ENCODE measurements around the gene HDDC3. TPM values are rescaled to one million over a fixed set of nuclear protein-coding genes. Genes with fewer than 3 reads are reported as not detected.
A peak's percentile ranks its signal among the peaks of the same experiment; 100 is the strongest.

HDDC3 gene
- total and polyA plus RNA-seq, 9 of the 15 experiments (the other 6 are each of a cell fraction or from before 2014, with no cell fraction given), result 14.9 to 55.8 (median 36.9) TPM

- TF ChIP-seq SREBF2 (CRISPR knock-in tag; IDR thresholded peaks at IDR 0.05) (no peak), SNIP1 (IDR thresholded peaks at IDR 0.05; ENCODE audit: low read depth) (no peak), MEF2A (IDR thresholded peaks at IDR 0.05; ENCODE audit: control insufficient read depth, low read depth, low read length) (no peak), PRMT5 (CRISPR knock-in tag; IDR thresholded peaks at IDR 0.05) (no peak), POLR2B (IDR thresholded peaks at IDR 0.05; ENCODE audit: low read depth, partially characterized antibody) (no peak), CAMTA2 (CRISPR knock-in tag; conservative IDR thresholded peaks at IDR 0.05) (no peak), ZNF311 (CRISPR knock-in tag; IDR thresholded peaks at IDR 0.05) (no peak), MLLT1 (IDR thresholded peaks at IDR 0.05) (no peak), HNRNPK (IDR thresholded peaks at IDR 0.05; ENCODE audit: low read depth, low read length, poor library complexity, severe bottlenecking) (no peak), RUNX1 (IDR thresholded peaks at IDR 0.05; ENCODE audit: low read depth) (no peak), NR2C1 (IDR thresholded peaks at IDR 0.05) (no peak), NR2C1 (tag; IDR thresholded peaks at IDR 0.05) (peak; percentile 29; the same call in 1 of the 2 replicates), ZNF23 (CRISPR knock-in tag; IDR thresholded peaks at IDR 0.05) (no peak), ATF1 (CRISPR knock-in tag; IDR thresholded peaks at IDR 0.05) (no peak), ATF1 (tag; IDR thresholded peaks at IDR 0.05) (0 out of 2 replicates have a peak, but pooled peaks have one; percentile 38), TAF7 (tag; IDR thresholded peaks at IDR 0.05) (no peak), BRF1 (IDR thresholded peaks at IDR 0.05; ENCODE audit: borderline replicate concordance, extremely low read depth, insufficient read length) (no peak), HDAC3 (IDR thresholded peaks at IDR 0.05; ENCODE audit: borderline replicate concordance, partially characterized antibody) (no peak), ZBTB17 (CRISPR knock-in tag; IDR thresholded peaks at IDR 0.05) (0 out of 2 replicates have a peak, but pooled peaks have one; percentile 1), DPF2 (IDR thresholded peaks at IDR 0.05) (peak; percentile 7; the same call in 1 of the 2 replicates)
- TF ChIP-seq, protein P1, sequence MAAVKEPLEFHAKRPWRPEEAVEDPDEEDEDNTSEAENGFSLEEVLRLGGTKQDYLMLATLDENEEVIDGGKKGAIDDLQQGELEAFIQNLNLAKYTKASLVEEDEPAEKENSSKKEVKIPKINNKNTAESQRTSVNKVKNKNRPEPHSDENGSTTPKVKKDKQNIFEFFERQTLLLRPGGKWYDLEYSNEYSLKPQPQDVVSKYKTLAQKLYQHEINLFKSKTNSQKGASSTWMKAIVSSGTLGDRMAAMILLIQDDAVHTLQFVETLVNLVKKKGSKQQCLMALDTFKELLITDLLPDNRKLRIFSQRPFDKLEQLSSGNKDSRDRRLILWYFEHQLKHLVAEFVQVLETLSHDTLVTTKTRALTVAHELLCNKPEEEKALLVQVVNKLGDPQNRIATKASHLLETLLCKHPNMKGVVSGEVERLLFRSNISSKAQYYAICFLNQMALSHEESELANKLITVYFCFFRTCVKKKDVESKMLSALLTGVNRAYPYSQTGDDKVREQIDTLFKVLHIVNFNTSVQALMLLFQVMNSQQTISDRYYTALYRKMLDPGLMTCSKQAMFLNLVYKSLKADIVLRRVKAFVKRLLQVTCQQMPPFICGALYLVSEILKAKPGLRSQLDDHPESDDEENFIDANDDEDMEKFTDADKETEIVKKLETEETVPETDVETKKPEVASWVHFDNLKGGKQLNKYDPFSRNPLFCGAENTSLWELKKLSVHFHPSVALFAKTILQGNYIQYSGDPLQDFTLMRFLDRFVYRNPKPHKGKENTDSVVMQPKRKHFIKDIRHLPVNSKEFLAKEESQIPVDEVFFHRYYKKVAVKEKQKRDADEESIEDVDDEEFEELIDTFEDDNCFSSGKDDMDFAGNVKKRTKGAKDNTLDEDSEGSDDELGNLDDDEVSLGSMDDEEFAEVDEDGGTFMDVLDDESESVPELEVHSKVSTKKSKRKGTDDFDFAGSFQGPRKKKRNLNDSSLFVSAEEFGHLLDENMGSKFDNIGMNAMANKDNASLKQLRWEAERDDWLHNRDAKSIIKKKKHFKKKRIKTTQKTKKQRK (IDR thresholded peaks at IDR 0.05; ENCODE audit: borderline replicate concordance, low read depth, low read length), result no peak
- TF ChIP-seq, protein P2, sequence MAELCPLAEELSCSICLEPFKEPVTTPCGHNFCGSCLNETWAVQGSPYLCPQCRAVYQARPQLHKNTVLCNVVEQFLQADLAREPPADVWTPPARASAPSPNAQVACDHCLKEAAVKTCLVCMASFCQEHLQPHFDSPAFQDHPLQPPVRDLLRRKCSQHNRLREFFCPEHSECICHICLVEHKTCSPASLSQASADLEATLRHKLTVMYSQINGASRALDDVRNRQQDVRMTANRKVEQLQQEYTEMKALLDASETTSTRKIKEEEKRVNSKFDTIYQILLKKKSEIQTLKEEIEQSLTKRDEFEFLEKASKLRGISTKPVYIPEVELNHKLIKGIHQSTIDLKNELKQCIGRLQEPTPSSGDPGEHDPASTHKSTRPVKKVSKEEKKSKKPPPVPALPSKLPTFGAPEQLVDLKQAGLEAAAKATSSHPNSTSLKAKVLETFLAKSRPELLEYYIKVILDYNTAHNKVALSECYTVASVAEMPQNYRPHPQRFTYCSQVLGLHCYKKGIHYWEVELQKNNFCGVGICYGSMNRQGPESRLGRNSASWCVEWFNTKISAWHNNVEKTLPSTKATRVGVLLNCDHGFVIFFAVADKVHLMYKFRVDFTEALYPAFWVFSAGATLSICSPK (IDR thresholded peaks at IDR 0.05; ENCODE audit: borderline replicate concordance), result no peak
- TF ChIP-seq, protein P3, sequence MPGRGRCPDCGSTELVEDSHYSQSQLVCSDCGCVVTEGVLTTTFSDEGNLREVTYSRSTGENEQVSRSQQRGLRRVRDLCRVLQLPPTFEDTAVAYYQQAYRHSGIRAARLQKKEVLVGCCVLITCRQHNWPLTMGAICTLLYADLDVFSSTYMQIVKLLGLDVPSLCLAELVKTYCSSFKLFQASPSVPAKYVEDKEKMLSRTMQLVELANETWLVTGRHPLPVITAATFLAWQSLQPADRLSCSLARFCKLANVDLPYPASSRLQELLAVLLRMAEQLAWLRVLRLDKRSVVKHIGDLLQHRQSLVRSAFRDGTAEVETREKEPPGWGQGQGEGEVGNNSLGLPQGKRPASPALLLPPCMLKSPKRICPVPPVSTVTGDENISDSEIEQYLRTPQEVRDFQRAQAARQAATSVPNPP (IDR thresholded peaks at IDR 0.05; ENCODE audit: borderline replicate concordance, insufficient read depth, insufficient read length), result no peak
Observed at GRCh38 chr15:90949979-90950675, 17.8 kb upstream of the HDDC3 start (continued).
